ENCODE results near the gene NADK2. TPM values are rescaled to one million over a fixed set of nuclear protein-coding genes. Genes with fewer than 3 reads are reported as not detected.
"Not testable (repeated sequence)": the region's sequence is repeated elsewhere in the genome, so short reads cannot be mapped to it uniquely, and the experiment has no call there.

The NADK2 gene
- total RNA-seq, 2 experiments from 2014 or later = 19.9 to 20.0 TPM

GRCh38 chr5:36198281-36198680, 43.4 kb downstream of the NADK2 start:
- Mint-ChIP-seq H3K4me3 (no peak overlapping the region), H3K27me3 (ENCODE audit: low read depth) (no peaks in the 10 kb centered on the region), H3K36me3 (ENCODE audit: low read depth) (peaks cover 18% of the 10 kb centered on the region), H3K9me3 (no peaks in the 10 kb centered on the region), H3K27ac (no peak overlapping the region), H3K4me1 (ENCODE audit: low read depth) (peaks cover 4% of the 10 kb centered on the region)
- intact Hi-C loops (cut with micrococcal nuclease) = no loop called here
- CTCF ChIA-PET = interaction anchor here (1.2 kb wide), 1 partner anchor 9 kb away, joined by 3 read pairs; no protein-coding TSS in a partner anchor
- DNase-seq = no peak

DNA sequence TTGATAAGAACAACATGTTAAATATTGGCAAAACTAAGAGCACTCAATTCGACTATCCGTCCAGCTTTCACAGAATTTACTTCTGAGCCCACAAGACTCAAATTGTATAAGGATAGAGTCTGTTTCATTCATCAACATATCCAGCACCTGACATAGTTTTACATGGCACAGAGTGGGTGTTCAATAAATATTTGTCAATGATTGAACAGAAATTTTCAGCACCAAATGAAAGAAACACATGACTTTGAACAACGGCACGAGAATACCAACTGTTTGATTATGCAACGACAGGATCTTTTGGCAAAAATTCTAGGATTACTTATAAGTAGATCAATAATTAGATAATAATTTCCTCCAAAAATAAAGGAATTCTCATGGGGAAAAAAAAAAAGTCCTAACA, 48.0 kb downstream of the NADK2 start:
- CTCF ChIA-PET = interaction anchor here (0.7 kb wide), 1 partner anchor 10 kb away, joined by 3 read pairs; no protein-coding TSS in a partner anchor
- Mint-ChIP-seq H3K36me3 (ENCODE audit: low read depth) (peaks cover 40% of the 10 kb centered on the region), H3K27me3 (ENCODE audit: low read depth) (no peaks in the 10 kb centered on the region), H3K9me3 (peaks cover 9% of the 10 kb centered on the region), H3K4me3 (no peak overlapping the region), H3K4me1 (ENCODE audit: low read depth) (no peaks in the 10 kb centered on the region), H3K27ac (no peak overlapping the region)
- intact Hi-C loops (cut with micrococcal nuclease) = no loop called here
- DNase-seq = no peak

DNA sequence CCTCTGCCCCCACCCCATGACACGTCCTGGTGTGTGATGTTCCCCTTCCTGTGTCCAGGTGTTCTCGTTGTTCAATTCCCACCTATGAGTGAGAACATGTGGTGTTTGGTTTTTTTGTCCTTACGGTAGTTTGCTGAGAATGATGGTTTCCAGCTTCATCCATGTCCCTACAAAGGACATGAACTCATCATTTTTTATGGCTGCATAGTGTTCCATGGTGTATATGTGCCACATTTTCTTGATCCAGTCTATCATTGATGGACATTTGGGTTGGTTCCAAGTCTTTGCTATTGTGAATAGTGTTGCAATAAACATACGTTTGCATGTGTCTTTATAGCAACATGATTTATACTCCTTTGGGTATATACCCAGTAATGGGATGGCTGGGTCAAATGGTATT, 57.3 kb downstream of the NADK2 start:
- CTCF ChIA-PET; intact Hi-C loops (cut with micrococcal nuclease); H3K4me1 Mint-ChIP-seq (ENCODE audit: low read depth); H3K27me3 Mint-ChIP-seq (ENCODE audit: low read depth); DNase-seq; H3K4me3 Mint-ChIP-seq; H3K27ac Mint-ChIP-seq: not testable (repeated sequence)
- H3K9me3 Mint-ChIP-seq = peaks cover 20% of the 10 kb centered on the region
- peaks cover 67% of the 10 kb centered on the region for H3K36me3 Mint-ChIP-seq (ENCODE audit: low read depth)

GRCh38 chr5:36181774-36182173, 60.0 kb downstream of the NADK2 start:
- Mint-ChIP-seq H3K4me3 (no peak overlapping the region), H3K27ac (no peak overlapping the region), H3K27me3 (ENCODE audit: low read depth) (no peaks in the 10 kb centered on the region), H3K4me1 (ENCODE audit: low read depth) (no peaks in the 10 kb centered on the region), H3K36me3 (ENCODE audit: low read depth) (peaks cover 54% of the 10 kb centered on the region), H3K9me3 (peaks cover 6% of the 10 kb centered on the region)
- intact Hi-C loops (cut with micrococcal nuclease) = no loop called here
- no peak for DNase-seq
- CTCF ChIA-PET = interaction anchor here (1.1 kb wide), 1 partner anchor 14 kb away, joined by 4 read pairs; no protein-coding TSS in a partner anchor

DNA sequence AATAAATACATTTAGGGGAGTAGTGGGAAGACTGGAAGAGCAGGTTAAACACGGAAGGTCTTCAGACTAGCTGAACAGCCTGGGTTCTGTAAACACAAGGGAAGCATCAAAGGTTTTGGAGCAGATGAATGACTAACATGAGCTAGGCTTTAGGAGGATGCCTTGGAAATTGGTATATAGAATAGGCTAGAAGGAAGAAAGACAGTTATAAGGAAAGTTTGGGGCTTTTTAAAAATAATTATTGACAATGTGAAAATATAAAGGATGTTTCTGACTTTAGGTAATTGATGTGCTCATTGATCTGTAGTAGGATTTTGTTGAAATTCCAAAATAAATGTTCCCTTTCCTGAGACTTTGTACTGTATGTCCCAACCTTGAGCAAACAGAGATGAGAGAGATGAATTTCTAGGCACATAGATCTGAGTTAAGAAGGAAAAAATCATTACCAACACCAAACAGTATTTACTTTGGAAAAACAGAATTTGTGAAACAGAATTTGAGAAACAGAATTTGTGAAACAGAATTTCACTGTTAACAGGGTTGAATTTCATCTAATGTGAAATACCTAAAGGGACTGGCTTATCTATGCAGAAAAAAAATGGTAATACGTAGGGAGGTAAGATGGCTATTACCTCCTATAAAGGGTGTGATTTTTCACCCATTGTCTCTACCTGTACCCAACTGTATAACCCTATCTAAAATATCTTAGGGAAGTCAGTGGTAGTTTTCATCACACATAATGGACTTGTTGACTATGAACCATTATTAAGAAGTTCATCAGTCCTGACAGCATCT, 61.0 kb downstream of the NADK2 start:
- intact Hi-C loops (cut with micrococcal nuclease) = no loop called here
- no peak for DNase-seq
- Mint-ChIP-seq H3K9me3 (peaks cover 2% of the 10 kb centered on the region), H3K27me3 (ENCODE audit: low read depth) (no peaks in the 10 kb centered on the region), H3K4me1 (ENCODE audit: low read depth) (no peaks in the 10 kb centered on the region), H3K27ac (no peak overlapping the region), H3K36me3 (ENCODE audit: low read depth) (peaks cover 45% of the 10 kb centered on the region), H3K4me3 (no peak overlapping the region)
- CTCF ChIA-PET = no interaction called here

DNA sequence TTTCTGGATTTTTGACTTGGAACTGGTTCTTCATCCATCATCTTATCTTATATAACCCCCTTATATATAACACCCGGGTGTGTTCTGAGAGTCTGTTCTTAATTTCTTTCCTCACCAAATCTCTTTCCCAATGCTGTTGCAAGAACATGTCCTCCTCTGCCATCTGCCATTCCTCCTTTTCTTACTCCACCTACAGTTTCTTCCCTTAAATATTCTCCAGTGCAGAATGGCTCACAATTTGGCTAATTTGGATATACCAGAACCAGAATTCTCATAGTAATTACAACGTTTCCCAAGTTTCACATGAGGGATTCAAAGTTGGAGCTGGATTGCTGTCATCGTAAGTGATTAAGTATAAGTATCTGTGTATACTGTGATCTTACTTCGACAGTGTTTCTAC, 61.8 kb downstream of the NADK2 start:
- DNase-seq = no peak
- Mint-ChIP-seq H3K9me3 (no peaks in the 10 kb centered on the region), H3K4me1 (ENCODE audit: low read depth) (no peaks in the 10 kb centered on the region), H3K27me3 (ENCODE audit: low read depth) (no peaks in the 10 kb centered on the region), H3K36me3 (ENCODE audit: low read depth) (peaks cover 40% of the 10 kb centered on the region), H3K27ac (no peak overlapping the region), H3K4me3 (no peak overlapping the region)
- CTCF ChIA-PET = no interaction called here
- intact Hi-C loops (cut with micrococcal nuclease) = no loop called here

- no peaks in the 10 kb centered on the region for H3K27me3 Mint-ChIP-seq (ENCODE audit: low read depth)
- H3K4me1 Mint-ChIP-seq (ENCODE audit: low read depth) = no peaks in the 10 kb centered on the region
- H3K27ac Mint-ChIP-seq = no peak overlapping the region
- H3K36me3 Mint-ChIP-seq (ENCODE audit: low read depth) = peaks cover 40% of the 10 kb centered on the region
- no peak overlapping the region for H3K4me3 Mint-ChIP-seq
- CTCF ChIA-PET = interaction anchor here (0.6 to 1.2 kb wide), 3 partner anchors 26 to 1235 kb away, joined by 3 to 5 read pairs (median 4); no protein-coding TSS in a partner anchor
- no peaks in the 10 kb centered on the region for H3K9me3 Mint-ChIP-seq
- no peak for DNase-seq
- intact Hi-C loops (cut with micrococcal nuclease) = no loop called here
Observed at GRCh38 chr5:36178524-36178890, 63.2 kb downstream of the NADK2 start.

DNA sequence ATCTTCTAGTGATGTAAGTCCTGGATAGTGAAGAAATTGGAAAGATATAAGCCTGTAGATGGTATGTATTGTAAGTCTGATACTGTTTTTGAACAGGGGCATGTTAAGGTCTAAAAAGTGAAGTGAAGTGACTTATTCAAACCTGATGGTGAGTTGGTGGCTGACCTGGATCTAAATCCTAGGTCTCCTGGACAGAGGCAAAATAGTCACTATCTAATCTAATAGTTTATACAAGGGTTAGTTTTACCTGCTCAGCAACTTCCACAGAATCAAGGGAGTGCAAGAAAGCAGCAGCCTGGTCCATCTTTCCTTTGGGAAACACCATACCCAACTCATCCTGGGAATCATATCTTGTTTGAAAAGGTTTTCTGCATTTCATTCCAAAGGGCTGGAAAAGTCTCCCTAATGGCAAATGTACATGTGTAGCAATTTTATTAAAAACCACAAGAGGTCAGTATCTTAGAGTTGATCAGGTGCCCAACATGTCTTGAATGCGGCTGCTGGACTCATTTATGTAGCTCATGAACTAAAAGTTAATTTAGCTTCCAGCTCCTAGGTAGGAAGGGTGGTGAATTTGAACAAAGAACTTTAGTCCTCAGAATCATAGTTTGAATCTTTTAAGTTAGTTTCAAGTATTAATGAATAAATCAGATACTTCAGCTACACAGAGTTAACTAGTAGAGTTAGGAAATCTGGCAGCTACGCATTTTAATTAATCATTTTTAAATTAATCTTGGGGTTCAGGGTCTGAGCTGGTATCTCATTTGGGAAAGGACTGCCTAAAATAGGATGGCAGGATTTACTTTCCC, 63.8 kb downstream of the NADK2 start:
- Mint-ChIP-seq H3K9me3 (no peaks in the 10 kb centered on the region), H3K4me1 (ENCODE audit: low read depth) (no peaks in the 10 kb centered on the region), H3K27ac (no peak overlapping the region), H3K4me3 (no peak overlapping the region), H3K27me3 (ENCODE audit: low read depth) (no peaks in the 10 kb centered on the region), H3K36me3 (ENCODE audit: low read depth) (peaks cover 37% of the 10 kb centered on the region)
- CTCF ChIA-PET = interaction anchor here (0.6 to 1.2 kb wide), 6 partner anchors 25 to 1235 kb away, joined by 3 to 6 read pairs (median 4); no protein-coding TSS in a partner anchor
- DNase-seq = no peak
- intact Hi-C loops (cut with micrococcal nuclease) = no loop called here

- intact Hi-C loops (cut with micrococcal nuclease) = no loop called here
- CTCF ChIA-PET = interaction anchor here (0.6 to 0.7 kb wide), 2 partner anchors 360 to 974 kb away, joined by 3 to 6 read pairs; no protein-coding TSS in a partner anchor
- DNase-seq = no peak
- no peaks in the 10 kb centered on the region for H3K4me1 Mint-ChIP-seq (ENCODE audit: low read depth)
- peaks cover 32% of the 10 kb centered on the region for H3K36me3 Mint-ChIP-seq (ENCODE audit: low read depth)
- no peaks in the 10 kb centered on the region for H3K9me3 Mint-ChIP-seq
- H3K27ac Mint-ChIP-seq = no peak overlapping the region
- H3K4me3 Mint-ChIP-seq = no peak overlapping the region
- H3K27me3 Mint-ChIP-seq (ENCODE audit: low read depth) = no peaks in the 10 kb centered on the region
Observed at GRCh38 chr5:36177154-36177553, 64.6 kb downstream of the NADK2 start.

- no peak overlapping the region for H3K27ac Mint-ChIP-seq
- CTCF ChIA-PET = interaction anchor here (0.6 kb wide), 1 partner anchor 47 kb away, joined by 3 read pairs; no protein-coding TSS in a partner anchor
- no peak overlapping the region for H3K4me3 Mint-ChIP-seq
- DNase-seq = no peak
- peaks cover 32% of the 10 kb centered on the region for H3K36me3 Mint-ChIP-seq (ENCODE audit: low read depth)
- H3K27me3 Mint-ChIP-seq (ENCODE audit: low read depth) = no peaks in the 10 kb centered on the region
- no peaks in the 10 kb centered on the region for H3K9me3 Mint-ChIP-seq
- intact Hi-C loops (cut with micrococcal nuclease) = no loop called here
- no peaks in the 10 kb centered on the region for H3K4me1 Mint-ChIP-seq (ENCODE audit: low read depth)
Observed at GRCh38 chr5:36175043-36175442, 66.7 kb downstream of the NADK2 start.

GRCh38 chr5:36174119-36174518, 67.6 kb downstream of the NADK2 start:
- no peaks in the 10 kb centered on the region for H3K9me3 Mint-ChIP-seq
- no peak overlapping the region for H3K27ac Mint-ChIP-seq
- DNase-seq = no peak
- H3K27me3 Mint-ChIP-seq (ENCODE audit: low read depth) = no peaks in the 10 kb centered on the region
- intact Hi-C loops (cut with micrococcal nuclease) = no loop called here
- peaks cover 28% of the 10 kb centered on the region for H3K36me3 Mint-ChIP-seq (ENCODE audit: low read depth)
- CTCF ChIA-PET = no interaction called here
- no peaks in the 10 kb centered on the region for H3K4me1 Mint-ChIP-seq (ENCODE audit: low read depth)
- H3K4me3 Mint-ChIP-seq = no peak overlapping the region

DNA sequence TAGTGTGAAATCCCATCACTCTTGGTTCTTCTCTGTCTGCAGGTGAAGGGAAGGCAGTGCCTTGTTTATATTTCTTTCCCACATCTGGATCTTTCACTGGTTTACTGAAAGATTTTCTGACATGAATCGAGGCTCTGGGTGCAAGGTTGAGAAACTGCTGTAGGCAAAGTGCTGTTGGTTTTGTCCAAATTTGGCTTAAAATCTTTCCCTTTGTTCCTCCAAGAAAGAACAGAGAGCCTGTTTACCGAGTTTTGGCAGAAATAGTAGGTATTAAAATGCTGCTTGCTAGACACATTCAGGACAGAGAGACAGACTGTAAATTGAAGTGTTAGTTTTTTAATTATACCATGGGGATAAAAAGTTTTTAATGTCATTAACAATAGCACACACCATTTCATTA, 68.3 kb downstream of the NADK2 start:
- peaks cover 2% of the 10 kb centered on the region for H3K4me1 Mint-ChIP-seq (ENCODE audit: low read depth)
- intact Hi-C loops (cut with micrococcal nuclease) = no loop called here
- no peaks in the 10 kb centered on the region for H3K9me3 Mint-ChIP-seq
- peaks cover 28% of the 10 kb centered on the region for H3K36me3 Mint-ChIP-seq (ENCODE audit: low read depth)
- no peak overlapping the region for H3K27ac Mint-ChIP-seq
- no peak overlapping the region for H3K4me3 Mint-ChIP-seq
- CTCF ChIA-PET = no interaction called here
- H3K27me3 Mint-ChIP-seq (ENCODE audit: low read depth) = no peaks in the 10 kb centered on the region
- no peak for DNase-seq
